Endothelial cell of umbilical vein (primary cell): ENCODE results near the gene TFRC. TPM values are rescaled to one million over a fixed set of nuclear protein-coding genes. Genes with fewer than 3 reads are reported as not detected.

ENCODE experiments used
- BruUV-seq: library from RNA; stranded (reverse); fragments of 400-500 nt; replicated peaks from 2 replicates; lab custom pipeline; 2021; lab: Mats Ljungman, UMichigan
- CTCF ChIA-PET: fragments of 300-600, 350-600 bp; sonication (Branson Sonifier 250); formaldehyde crosslinking; loops from one replicate; lab custom pipeline; 2021; ENCODE audit warnings: antibody characterized with exemption, inconsistent platforms; lab: Charles Lee
- POLR2A ChIA-PET: fragments of 300-600, 350-600 bp; sonication (Branson Sonifier 250); formaldehyde crosslinking; loops from one replicate; lab custom pipeline; 2021; ENCODE audit warnings: antibody characterized with exemption, inconsistent platforms; lab: Charles Lee
- DNase-seq: peaks from one replicate; pipeline ENCODE4 v3.0.0-alpha.2; 2011; ENCODE audit warnings: low read depth, low spot score
- FAIRE-seq: peaks from 2 replicates; lab custom pipeline; 2011; peaks lifted over from hg19 to GRCh38; lab: Jason Lieb, UNC
- H2AFZ ChIP-seq: 2 replicates; pipeline ENCODE4 v1.6.0; 2012; ENCODE audit warnings: low read depth, low read length, control low read depth, inconsistent platforms
- H3K27ac ChIP-seq: 2 replicates; pipeline ENCODE4 v1.5.1; 2011; ENCODE audit warnings: low read depth, mild to moderate bottlenecking, control low read depth, low read length, moderate library complexity; ENCODE audit not compliant: insufficient read depth
- H3K27me3 ChIP-seq, 2 experiments: 2 replicates each; pipeline versions ENCODE4 v1.6.0 to v1.6.1; 2011; ENCODE audit warnings: low read length in 2 of 2, mixed read lengths in 1 of 2; ENCODE audit not compliant: control insufficient read depth in 2 of 2, insufficient read depth in 2 of 2
- H3K36me3 ChIP-seq, 2 experiments: 2 replicates in 1 of 2; 3 replicates in 1 of 2; pipeline ENCODE4 v1.5.1; 2011; ENCODE audit warnings: low read length in 2 of 2, mild to moderate bottlenecking in 1 of 2, moderate library complexity in 1 of 2; ENCODE audit not compliant: control insufficient read depth in 2 of 2, insufficient read depth in 2 of 2; ENCODE audit errors: extremely low read depth in 1 of 2
- H3K4me1 ChIP-seq: 3 replicates; pipeline ENCODE4 v1.5.1; 2011; ENCODE audit warnings: mild to moderate bottlenecking, low read length; ENCODE audit not compliant: control insufficient read depth, insufficient read depth; ENCODE audit errors: extremely low read depth
- H3K4me2 ChIP-seq: 2 replicates; pipeline ENCODE4 v1.6.1; 2011; ENCODE audit warnings: low read length, control low read depth, mixed read lengths; ENCODE audit not compliant: insufficient read depth
- H3K4me3 ChIP-seq, 3 experiments: fragments of 200-600 bp in 1 of 3; sonication (generic), shearing (Covaris generic) in 1 of 3; replicated peaks in 1 of 3; 2 replicates each; pipeline ENCODE4 v1.5.1; 2011 to 2016; ENCODE audit warnings: control low read depth in 3 of 3, low read length in 3 of 3, mild to moderate bottlenecking in 2 of 3, inconsistent platforms in 1 of 3, low read depth in 1 of 3, moderate library complexity in 1 of 3; ENCODE audit not compliant: insufficient read depth in 1 of 3
- H3K79me2 ChIP-seq: 2 replicates; pipeline ENCODE4 v1.6.0; 2012; ENCODE audit warnings: low read length, inconsistent platforms; ENCODE audit not compliant: control insufficient read depth, insufficient read depth
- H3K9ac ChIP-seq: replicated peaks from 2 replicates; pipeline ENCODE3; 2011; ENCODE audit warnings: low read length, control low read depth; ENCODE audit not compliant: insufficient read depth; ENCODE audit errors: extremely low read depth
- H3K9me1 ChIP-seq: replicated peaks from 3 replicates; pipeline ENCODE4 v1.6.0; 2011; ENCODE audit warnings: mild to moderate bottlenecking, low read length; ENCODE audit not compliant: control insufficient read depth, insufficient read depth; ENCODE audit errors: extremely low read depth
- H3K9me3 ChIP-seq: replicated peaks from 2 replicates; pipeline ENCODE4 v1.5.1; 2012; ENCODE audit warnings: low read length, inconsistent platforms; ENCODE audit not compliant: control insufficient read depth, insufficient read depth
- H4K20me1 ChIP-seq: replicated peaks from 2 replicates; pipeline ENCODE3; 2011; ENCODE audit warnings: mild to moderate bottlenecking, low read length; ENCODE audit not compliant: control insufficient read depth, insufficient read depth; ENCODE audit errors: extremely low read depth
- EZH2 ChIP-seq: IDR thresholded peaks from 2 replicates; pipeline ENCODE4 v1.6.1; 2012; ENCODE audit warnings: borderline replicate concordance, low read depth, mild to moderate bottlenecking, moderate library complexity, low read length, inconsistent platforms; ENCODE audit not compliant: severe bottlenecking
- FOS ChIP-seq: IDR thresholded peaks from 2 replicates; pipeline ENCODE4 v1.6.1; 2011; ENCODE audit warnings: mild to moderate bottlenecking, low read length, moderate library complexity, borderline replicate concordance; ENCODE audit not compliant: insufficient read depth
- GATA2 ChIP-seq: IDR thresholded peaks from 2 replicates; pipeline ENCODE4 v1.7.0; 2011; ENCODE audit warnings: low read depth, mild to moderate bottlenecking, moderate library complexity, mixed read lengths, low read length; ENCODE audit not compliant: insufficient read length, insufficient read depth
- JUN ChIP-seq: IDR thresholded peaks from 2 replicates; pipeline ENCODE4 v1.6.1; 2011; ENCODE audit warnings: borderline replicate concordance, low read depth; ENCODE audit not compliant: insufficient read length, insufficient read depth
- MYC ChIP-seq: IDR thresholded peaks from one replicate; pipeline ENCODE4 v1.6.1; 2011; ENCODE audit warnings: mild to moderate bottlenecking, low read depth, low read length
- POLR2A ChIP-seq: IDR thresholded peaks from 2 replicates; pipeline ENCODE4 v1.6.1; 2012; ENCODE audit warnings: low read depth, mild to moderate bottlenecking, control low read depth, low read length
- POLR2AphosphoS5 ChIP-seq: IDR thresholded peaks from 2 replicates; pipeline ENCODE4 v1.6.1; 2012; ENCODE audit warnings: low read depth, mild to moderate bottlenecking, control low read depth, low read length, moderate library complexity; ENCODE audit not compliant: insufficient read depth
- dilution Hi-C: fragments of 300-500 bp; cut with MboI; formaldehyde crosslinking; loops from one replicate; pipeline ENCODE4 v1.15.0; 2019; ENCODE audit warnings: low sequenced_read_pairs; ENCODE audit not compliant: extremely low pct_ligation_motif_present
- intact Hi-C: fragments of 100-400 bp; cut with micrococcal nuclease; formaldehyde crosslinking; loops from one replicate; pipeline ENCODE4 v1.10.0; 2022
- polyA plus RNA-seq, 4 experiments: library from polyadenylated mRNA; depleted of rRNA in 3 of 4; stranded (reverse) in 3 of 4; unstranded in 1 of 4; fragments of >200 nt; gene quantifications; 2 replicates each; pipeline versions ENCODE4 v1.2.1 to v1.2.3, GENCODE V29; 2011 to 2012; ENCODE audit warnings: missing spikeins in 1 of 4
- total RNA-seq: library from RNA; stranded (reverse); gene quantifications from 2 replicates; pipeline ENCODE4 v1.2.3, GENCODE V29; 2021
- TF ChIP-seq, protein P1 (sequence below), 2 donors: IDR thresholded peaks; 1 replicate in 1 of 2; 2 replicates in 1 of 2; pipeline ENCODE4 v1.5.1; 2011; ENCODE audit warnings: low read length in 2 of 2, mild to moderate bottlenecking in 2 of 2, moderate library complexity in 2 of 2, control low read depth in 1 of 2, inconsistent platforms in 1 of 2, low read depth in 1 of 2; ENCODE audit not compliant: insufficient read depth in 1 of 2; ENCODE audit errors: extremely low read depth in 1 of 2
- TF ChIP-seq, protein P2 (sequence below): IDR thresholded peaks from 2 replicates; pipeline ENCODE4 v1.6.1; 2011; ENCODE audit not compliant: insufficient read depth, insufficient read length

Gene TFRC
- total and polyA plus RNA-seq, 2 donors (not counting 3 experiments of a cell fraction or from before 2014, with no cell fraction given): 14.1 to 69.6 TPM

DNA sequence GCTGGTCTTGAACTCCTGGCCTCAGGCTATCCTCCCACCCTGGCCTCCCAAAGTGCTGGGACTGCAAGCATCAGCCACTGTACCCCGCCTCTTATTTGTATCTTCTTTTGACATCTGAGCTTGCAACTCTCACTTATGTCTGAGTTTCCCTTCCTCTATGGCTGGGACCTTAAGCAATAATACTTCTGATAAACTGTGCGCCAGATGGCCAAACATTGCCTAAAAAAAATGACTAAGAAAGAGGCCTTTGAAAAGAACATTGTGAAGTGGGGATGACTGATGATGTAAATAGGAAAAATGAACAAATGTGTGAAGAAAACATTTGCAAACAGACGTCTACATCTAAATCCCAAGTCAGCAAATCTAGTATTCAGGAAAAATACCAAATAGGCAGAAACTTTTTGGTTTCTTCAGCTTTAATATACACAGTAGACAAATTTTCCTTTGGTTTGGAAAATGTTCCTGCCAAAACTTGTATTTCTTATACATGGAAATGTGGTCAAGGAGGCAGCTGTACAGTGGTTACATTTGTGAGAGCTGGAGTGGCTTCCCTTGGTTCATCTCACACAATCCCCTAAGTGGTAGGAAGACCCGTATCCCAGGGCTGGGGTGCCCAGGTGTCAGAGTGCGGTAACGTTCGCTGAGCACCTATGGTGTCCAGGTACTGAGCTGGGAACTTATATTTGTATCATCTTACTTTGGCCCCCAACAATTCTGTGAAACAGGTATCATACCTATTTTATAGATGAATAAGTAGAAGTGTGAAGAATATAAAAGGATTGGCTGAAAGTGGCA is 11.6 kb upstream of the TFRC start:
- Histone ChIP-seq H3K27ac (no peak overlapping the region), H3K9ac (no peak overlapping the region), H3K4me2 (no peak overlapping the region), H3K36me3 (no peaks in the 10 kb centered on the region), H2AFZ (no peak overlapping the region), H3K79me2 (no peaks in the 10 kb centered on the region), H3K4me3 (no peak overlapping the region), H3K4me1 (no peaks in the 10 kb centered on the region), H3K9me1 (no peaks in the 10 kb centered on the region), H4K20me1 (no peaks in the 10 kb centered on the region), H3K27me3 (no peaks in the 10 kb centered on the region), H3K9me3 (no peaks in the 10 kb centered on the region)
- no peak for FAIRE-seq
- ChIA-PET POLR2A (no interaction called here), CTCF (no interaction called here)
- dilution Hi-C loops: no loop called here
- intact Hi-C loops: no loop called here
- BruUV-seq: no TSS peak
- no peak for DNase-seq
- TF ChIP-seq, protein P1, sequence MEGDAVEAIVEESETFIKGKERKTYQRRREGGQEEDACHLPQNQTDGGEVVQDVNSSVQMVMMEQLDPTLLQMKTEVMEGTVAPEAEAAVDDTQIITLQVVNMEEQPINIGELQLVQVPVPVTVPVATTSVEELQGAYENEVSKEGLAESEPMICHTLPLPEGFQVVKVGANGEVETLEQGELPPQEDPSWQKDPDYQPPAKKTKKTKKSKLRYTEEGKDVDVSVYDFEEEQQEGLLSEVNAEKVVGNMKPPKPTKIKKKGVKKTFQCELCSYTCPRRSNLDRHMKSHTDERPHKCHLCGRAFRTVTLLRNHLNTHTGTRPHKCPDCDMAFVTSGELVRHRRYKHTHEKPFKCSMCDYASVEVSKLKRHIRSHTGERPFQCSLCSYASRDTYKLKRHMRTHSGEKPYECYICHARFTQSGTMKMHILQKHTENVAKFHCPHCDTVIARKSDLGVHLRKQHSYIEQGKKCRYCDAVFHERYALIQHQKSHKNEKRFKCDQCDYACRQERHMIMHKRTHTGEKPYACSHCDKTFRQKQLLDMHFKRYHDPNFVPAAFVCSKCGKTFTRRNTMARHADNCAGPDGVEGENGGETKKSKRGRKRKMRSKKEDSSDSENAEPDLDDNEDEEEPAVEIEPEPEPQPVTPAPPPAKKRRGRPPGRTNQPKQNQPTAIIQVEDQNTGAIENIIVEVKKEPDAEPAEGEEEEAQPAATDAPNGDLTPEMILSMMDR (IDR thresholded peaks at IDR 0.05; ENCODE audit: extremely low read depth in 1 of 2, insufficient read depth in 1 of 2, low read depth in 1 of 2, low read length in 2 of 2): no peak
- TF ChIP-seq GATA2: no peak
- TF ChIP-seq POLR2A: no peak
- TF ChIP-seq MYC: no peak

DNA sequence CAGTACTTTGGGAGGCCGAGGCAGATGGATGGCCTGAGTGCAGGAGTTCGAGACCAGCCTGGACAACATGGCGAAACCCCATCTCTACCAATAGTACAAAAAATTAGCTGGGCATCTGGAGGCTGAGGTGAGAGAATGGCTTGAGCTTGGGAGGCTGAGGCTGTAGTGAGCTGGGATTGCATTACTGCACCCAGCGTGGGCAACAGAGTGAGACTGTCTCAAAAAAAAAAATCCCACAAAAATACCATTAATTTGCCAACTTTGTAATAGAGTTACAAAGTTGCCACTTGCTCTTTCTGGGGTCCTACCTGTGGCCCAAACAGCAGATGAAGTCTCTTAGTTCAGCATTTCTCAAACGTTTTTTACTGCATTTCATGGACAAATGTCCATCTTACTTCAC is 6.0 kb upstream of the TFRC start:
- Histone ChIP-seq H3K9me1 (no peaks in the 10 kb centered on the region), H2AFZ (no peak overlapping the region), H3K9me3 (no peaks in the 10 kb centered on the region), H4K20me1 (no peaks in the 10 kb centered on the region), H3K4me1 (no peaks in the 10 kb centered on the region), H3K79me2 (no peaks in the 10 kb centered on the region), H3K36me3 (no peaks in the 10 kb centered on the region), H3K27ac (no peak overlapping the region), H3K4me2 (no peak overlapping the region), H3K9ac (no peak overlapping the region), H3K27me3 (no peaks in the 10 kb centered on the region), H3K4me3 (no peak overlapping the region)
- DNase-seq (no peak), FAIRE-seq (no peak)
- ChIA-PET POLR2A (no interaction called here), CTCF (no interaction called here)
- dilution Hi-C loops: no loop called here
- intact Hi-C loops: no loop called here
- TF ChIP-seq JUN (no peak), GATA2 (no peak), EZH2 (no peak), MYC (no peak), POLR2A (no peak), FOS (no peak), POLR2AphosphoS5 (no peak)
- TF ChIP-seq, protein P2, sequence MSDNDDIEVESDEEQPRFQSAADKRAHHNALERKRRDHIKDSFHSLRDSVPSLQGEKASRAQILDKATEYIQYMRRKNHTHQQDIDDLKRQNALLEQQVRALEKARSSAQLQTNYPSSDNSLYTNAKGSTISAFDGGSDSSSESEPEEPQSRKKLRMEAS: no peak
- TF ChIP-seq, protein P1 (IDR thresholded peaks at IDR 0.05; ENCODE audit: extremely low read depth in 1 of 2, insufficient read depth in 1 of 2, low read depth in 1 of 2, low read length in 2 of 2): no peak
- no TSS peak for BruUV-seq
